HG03159 (cell line): ENCODE measurements around the gene CD82.

ENCODE experiments used
- ATAC-seq: cut with Tn5 transposase; IDR thresholded peaks from one replicate; pipeline ENCODE4 v1.9.1; 2021; ENCODE audit warnings: mild to moderate bottlenecking, moderate library complexity; ENCODE audit not compliant: unreplicated experiment

CD82 gene, protein sequence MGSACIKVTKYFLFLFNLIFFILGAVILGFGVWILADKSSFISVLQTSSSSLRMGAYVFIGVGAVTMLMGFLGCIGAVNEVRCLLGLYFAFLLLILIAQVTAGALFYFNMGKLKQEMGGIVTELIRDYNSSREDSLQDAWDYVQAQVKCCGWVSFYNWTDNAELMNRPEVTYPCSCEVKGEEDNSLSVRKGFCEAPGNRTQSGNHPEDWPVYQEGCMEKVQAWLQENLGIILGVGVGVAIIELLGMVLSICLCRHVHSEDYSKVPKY

DNA sequence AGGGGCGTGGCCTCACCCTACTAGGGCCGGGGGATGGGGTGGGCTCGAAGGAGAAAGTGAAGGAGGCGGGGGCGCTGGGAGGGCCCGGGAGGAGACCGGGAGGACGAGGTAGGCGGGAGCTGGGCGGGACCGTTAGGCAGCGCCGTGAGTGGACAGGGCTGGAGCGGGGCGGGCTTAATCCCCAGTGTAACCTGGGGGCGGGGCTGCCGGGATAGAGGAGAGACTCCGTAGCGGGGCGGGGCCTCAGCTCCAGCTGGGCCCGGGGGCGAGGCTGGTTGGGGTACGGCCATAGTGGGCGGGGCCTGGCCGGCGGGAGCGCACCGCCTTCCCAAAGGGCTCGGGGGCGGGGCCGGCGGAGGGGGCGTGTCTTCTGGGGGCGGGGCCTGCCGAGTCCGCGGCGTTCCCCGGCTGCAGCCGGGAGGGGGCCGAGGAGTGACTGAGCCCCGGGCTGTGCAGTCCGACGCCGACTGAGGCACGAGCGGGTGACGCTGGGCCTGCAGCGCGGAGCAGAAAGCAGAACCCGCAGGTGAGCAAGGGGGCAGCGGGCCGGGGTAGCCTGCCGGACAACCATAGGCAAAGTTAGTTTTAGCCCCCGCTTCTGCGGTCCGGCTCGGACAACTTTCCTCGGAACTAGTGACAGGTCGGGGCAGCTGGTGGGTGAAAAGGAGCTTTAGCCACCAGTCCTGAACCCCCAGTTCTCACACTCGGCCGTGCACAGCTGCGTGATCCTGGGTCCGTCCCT, at the start of gene CD82:
CD82 (plus strand) TSS at position 453 of the 742 bp plus-strand sequence. CDS start 29,000 bp downstream, outside the sequence.
- peak; percentile 72 for ATAC-seq

DNA sequence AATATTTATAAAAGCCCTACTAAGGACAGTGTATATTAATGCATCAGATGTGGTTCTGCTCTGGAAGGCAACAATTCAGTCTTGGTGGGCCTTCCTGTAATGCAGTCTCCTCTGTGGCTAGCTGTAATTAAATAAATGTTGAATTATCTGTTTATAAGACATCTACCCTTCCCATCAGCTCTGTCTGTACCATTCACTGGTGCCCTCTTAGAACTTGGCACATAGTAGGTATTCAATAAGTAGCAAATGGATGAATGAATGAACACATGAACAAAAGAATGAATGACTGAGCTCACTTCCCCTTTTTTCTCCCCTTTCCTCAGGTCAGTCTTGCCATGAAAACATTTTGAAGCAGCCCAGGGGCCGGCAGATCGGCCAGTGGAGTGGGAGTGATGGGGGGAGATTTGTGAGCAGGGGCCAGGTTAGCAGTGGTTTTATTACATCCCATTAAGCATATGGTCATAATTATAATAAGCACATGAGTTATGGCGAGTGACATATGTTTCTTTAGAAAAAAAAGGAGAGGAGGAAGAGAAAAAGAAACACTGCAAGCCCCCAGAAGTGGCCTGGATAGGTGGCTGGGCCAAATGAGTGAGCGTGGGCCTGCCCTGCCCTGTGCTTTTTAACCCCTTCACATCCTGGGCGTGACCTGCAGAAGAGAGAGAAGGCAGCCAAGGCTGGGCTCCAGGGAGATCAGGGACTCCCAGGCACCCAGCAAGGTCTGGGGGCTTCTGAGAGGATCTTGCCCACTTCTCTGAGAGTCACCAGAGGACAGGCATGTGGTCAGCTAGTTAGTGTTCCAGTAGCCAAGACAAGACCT, 48.6 kb upstream of the CD82 start:
- ATAC-seq, result no peak

DNA sequence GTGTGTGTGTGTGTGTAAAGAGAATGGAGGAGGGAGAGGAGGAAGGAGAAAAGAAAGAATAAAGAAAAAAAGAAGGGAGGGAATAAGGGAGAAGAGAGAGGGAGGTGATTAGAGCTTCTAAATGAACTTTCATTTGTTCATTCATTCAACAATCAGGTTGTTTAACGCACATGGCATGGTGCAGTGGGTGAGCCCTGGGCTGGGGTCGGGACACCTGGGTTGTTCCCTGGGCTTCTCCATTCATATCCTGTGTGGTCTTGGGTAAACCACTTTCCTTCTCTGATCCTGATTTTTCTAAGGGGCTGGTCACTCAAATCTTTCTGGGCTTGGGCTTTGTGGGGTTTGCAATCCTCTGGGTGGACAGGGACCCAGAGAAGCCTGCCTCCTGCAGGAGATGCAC, 47.9 kb upstream of the CD82 start:
- no peak for ATAC-seq

DNA sequence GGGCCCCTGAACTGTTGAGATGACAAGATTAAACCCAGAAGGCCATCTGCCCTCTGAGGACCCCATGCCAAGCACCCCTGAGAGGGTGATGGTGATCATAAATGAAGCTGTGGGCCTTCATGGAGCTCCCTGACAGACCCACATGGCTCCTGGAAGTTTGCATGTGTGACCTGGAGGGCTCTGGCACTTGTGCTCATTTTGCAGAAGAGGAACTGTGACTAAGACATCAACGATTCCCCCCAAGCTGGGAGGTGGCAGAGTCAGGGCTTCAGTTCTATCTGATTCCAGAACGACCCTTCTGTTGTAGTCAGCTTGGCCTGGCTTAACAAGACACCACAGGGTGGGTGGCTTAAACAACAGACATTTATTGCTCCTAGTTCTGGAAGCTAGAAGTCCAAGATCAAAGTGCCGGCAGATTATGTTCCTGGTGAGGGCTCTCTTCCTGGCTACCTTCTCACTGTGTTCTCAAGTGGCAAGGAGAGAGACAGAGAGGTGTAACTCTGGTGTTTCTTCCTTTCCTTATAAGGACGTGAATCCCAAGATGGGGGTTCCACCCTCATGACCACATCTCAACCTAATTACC, 46.4 kb upstream of the CD82 start:
- ATAC-seq, result no peak

DNA sequence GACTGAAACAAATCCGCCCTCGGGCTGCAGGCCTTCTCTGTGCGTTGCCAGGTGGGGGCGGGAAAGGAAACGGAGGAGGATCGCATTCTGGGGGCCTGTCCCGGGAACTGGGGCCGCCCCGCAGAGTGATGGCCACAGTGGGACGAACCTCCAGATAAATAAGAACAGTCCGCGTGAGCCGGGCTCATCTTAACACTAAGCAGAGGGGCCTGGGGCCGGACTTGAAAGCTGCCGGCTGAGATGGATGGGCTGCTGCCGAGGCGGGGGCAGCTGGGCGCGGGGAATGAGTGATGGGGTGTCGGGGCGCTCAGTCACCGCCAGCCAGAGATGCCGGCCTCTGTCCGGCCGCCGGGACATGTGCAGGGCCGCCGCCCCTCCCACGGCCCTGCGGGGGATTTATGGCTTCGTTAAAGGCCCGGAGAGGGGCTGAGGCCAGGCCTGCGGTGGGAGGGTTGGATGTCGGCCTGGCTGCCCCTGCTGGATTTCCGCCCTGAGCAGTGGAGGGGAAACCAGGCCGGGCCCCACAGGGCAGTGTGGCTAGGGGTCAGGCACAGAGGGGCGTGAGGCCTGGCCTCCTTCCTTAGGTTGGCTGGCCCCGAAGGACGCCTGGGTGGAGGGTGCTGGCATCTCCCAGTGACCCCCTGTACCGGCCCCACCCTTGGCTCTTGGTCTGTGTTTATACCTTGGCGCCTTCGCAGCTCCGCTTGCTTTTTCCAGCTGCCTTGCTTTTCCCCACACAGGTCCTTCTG, 45.3 kb upstream of the CD82 start:
- no peak for ATAC-seq

DNA sequence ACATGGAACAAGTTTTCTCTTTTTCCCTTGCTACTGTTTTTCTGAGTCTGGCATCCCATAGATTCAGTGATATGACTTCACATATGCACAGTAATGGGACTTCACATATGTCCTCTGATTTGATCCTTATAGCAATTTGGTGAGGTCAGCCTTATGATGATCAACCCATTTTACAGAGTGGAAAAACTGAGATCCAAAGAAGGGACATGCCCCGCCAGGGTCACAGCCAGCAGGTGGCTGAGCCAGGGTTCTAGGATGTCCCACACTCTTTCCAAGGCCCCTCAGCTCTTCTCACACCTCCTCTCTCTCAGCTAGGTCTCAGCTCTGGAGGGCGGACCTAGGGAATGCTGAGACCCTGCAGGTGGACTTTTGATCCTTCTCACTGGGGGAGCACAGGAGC, 44.3 kb upstream of the CD82 start:
- no peak for ATAC-seq

DNA sequence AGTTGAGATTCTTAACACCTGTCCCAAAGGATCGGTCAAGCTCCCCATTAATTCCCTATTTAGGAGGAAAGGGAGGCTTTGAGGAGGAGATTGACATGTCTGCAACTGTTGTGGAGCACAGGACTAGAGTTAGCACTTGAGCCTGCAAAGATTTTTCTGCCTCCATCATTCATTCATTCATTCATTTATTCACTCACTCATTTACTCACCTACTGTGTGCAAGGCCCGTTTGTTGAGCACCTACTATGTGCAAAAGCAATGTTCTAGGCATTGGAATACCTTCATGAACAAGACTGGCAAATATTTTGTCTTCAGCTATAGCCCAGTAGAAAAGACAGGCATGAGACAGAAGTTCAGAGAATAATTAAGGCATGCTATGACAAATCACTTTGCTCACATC, 43.2 kb upstream of the CD82 start:
- no peak for ATAC-seq

DNA sequence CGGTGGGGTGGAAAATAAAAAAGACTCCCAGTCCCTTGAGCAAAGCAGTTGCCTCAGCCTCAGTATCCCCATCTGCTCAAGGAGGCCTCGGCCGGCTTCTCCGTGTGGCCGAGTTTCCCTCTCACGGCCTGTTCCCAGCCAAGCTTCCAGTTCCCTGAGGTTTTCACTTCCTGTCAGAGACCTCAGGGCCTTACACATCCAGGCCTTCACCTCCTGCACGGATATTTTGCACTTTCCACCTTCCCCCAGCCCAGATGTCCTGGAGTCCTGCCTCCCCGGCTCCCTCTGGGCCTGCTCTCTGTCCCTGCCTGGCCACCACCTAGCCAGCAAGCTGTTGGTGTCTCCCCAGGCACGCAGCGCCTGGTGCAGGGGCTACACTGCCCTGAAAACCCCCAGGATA, 41.1 kb upstream of the CD82 start:
- ATAC-seq, result no peak

DNA sequence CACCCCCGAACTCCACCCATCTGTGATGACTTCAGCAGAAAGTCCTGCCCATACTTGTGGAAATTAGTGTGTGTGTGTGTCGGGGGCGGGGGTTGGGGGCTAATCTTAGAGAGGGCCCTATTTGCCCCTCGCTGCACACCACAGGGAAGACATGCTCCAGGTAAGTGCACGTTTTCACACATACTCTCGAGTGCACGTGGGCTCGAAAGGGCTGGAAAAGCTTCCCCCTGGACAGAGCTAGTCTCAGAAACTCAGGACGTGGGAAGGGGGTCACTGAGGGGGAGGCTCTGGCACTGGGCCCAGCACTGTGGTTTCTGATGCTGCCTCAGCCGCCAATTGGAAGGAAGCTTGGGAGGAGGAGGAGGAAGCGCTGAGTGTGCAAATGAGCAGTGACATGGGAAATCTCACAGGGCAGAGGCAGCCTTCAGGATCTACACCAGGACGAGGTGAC, 40.7 kb upstream of the CD82 start:
- no peak for ATAC-seq

DNA sequence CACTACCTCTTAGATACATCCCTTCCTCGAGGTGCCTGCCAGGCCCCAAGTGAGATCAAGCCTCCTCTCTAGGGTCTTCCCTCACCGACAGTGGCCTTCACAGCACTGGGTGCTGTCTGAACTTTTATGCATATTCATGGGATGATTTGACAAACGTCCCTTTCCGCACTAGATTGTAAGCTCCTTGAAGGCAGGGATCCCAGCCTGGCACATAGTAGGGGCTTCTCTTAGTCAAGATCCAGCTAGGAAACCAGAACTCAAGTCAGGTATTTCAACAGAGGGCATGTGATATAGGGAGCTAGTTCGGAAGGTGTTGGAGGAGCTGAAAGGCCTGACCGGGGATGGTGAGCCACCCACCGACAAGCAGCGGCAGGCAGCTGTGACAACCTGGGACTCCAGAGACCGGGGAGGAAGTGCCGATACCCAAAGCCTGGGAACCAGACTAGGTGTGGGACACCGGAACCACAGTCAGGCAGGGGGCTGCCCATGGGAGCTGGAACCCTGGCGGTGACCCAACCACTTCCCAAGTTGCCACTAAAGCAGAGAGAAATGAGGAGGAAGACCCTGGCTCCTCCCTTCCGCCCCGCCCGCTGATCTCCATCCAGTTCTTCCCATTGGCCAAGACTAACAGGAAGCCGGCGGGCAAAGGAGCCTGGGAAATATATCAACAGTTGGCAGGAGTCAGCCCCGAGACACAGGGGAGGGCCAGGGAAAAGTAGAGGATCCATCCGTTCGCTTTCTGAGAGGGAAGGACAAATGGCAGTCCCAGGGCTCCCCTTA, 39.8 kb upstream of the CD82 start:
- no peak for ATAC-seq

DNA sequence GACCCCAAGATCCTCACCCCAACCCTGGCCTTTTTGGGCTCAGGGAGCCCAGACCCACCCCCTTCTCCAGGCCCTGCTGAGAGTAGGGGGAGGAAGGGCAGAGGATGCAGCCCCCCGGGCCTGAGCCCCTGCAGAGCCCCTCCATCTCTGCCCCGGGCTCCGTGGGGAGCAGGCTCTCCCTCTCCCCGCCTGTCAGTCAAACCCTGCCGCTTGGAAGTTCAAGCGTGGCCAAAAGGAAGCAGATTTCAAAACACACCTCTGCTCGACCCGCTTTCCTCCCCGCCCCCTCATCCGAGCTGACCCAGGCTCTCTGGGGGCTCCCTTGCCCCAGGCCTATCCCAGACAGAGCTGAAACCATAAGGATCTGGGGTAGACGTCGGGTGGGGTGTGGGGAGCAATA, 39.0 kb upstream of the CD82 start:
- ATAC-seq, result no peak

DNA sequence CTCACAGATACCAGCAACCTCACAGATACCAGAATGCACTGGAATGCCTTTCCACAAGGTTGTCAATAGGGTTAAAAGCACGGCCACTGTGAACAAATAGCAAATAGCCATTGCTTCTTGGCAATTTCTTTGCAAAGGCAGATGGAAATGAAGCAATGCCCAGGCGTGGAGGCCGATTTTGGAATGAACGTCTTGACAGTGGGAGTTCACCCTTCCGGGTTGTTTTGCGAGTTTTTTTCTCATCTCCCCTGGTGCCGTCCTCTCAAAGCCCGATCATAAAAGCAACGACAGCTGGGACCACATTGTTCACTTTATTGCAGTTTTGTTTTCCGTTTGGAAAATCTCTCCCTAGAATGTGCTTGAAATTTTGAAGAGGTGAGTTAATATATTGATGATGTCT, 38.0 kb upstream of the CD82 start:
- ATAC-seq, result no peak

DNA sequence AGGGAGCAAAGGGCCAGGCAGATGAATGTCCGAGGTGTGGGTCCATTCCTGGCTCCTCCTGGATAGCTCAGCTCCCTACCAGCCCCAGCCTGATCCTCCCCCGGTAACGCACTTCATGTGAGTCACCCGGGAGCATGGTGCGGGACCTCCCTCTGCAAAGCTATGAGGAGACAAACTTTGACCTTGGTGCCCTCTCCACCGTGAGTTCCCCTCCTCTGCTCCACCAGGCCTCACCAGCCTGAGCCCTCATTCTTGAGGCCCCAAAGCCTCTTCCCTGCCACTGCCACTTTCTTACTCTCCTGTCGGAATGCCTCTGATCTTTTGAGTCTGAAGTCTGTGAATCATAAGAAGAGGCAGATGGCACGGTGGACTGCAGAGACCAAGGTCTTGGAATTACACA, 37.4 kb upstream of the CD82 start:
- ATAC-seq, result no peak

DNA sequence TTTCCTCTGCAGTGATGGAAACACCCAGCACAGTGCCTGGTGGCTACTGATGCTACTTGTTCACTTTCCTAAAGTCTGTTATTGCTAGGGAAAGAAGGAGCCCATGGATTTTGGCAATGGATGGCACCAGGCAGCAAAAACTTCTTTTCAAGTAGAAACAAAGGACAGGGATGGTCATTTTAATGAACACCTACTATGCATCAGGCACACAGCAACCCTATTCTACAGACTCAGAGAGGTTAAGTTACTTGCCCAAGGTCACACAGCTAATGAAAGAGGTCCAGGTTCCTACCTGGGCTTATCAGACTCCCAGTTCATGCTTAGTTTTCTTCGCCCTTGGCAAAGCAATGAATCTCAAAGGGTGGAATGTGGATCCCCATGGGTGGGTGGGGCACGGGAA, 36.9 kb upstream of the CD82 start:
- no peak for ATAC-seq

DNA sequence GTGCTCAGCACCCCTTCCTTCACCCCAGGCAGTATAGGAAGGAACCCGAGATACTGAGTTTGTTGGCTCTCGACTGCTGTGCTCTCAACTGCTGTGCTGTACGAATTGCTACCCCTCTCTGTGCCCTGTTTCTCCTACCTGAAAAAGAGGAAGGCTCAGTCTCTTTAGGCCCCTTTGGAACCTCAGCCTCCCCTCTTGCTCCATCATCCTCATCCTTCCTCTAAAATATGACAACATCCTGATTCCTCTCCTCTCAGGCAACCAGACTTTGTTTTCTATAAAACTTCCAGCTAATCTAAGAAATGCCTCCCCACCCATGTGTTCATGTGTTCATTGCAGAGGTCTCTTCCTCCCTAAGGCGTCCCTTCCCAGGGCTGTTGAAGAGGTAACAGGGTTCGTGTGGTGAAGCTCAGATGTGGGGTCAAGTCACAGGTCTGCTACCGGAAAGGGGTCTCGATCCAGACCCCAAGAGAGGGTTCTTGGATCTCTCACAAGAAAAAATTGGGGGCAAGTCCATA, 35.5 kb upstream of the CD82 start:
- no peak for ATAC-seq

DNA sequence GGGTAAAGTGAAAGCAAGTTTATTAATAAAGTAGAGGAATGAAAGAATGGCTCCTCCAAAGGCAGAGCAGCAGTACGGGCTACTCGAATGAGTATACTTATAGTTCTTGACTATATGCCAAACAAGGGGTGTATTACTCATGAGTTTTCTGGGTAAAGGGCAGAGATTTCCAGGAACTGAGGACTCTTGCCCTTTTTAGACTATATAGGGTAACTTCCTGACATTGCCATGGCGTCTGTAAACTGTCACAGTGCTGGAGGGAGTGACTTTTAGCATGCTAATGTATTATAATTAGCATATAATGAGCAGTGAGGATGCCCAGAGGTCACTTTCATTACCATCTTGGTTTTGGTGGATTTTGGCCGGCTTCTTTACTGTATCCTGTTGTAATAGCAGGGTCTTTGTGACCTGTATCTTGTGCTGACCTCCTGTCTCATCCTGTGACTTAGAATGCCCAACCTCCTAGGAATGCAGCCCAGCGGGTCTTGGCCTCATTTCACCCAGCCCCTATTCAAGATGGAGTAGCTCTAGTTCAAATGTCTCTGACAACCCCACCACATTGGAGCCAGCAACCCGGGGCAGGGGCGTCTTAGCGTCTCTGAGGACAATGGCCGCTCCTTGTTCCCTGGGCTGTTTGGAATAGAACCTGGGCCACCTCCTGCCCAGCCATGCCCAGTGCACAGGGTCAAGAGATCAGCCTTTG, 34.9 kb upstream of the CD82 start:
- no peak for ATAC-seq

DNA sequence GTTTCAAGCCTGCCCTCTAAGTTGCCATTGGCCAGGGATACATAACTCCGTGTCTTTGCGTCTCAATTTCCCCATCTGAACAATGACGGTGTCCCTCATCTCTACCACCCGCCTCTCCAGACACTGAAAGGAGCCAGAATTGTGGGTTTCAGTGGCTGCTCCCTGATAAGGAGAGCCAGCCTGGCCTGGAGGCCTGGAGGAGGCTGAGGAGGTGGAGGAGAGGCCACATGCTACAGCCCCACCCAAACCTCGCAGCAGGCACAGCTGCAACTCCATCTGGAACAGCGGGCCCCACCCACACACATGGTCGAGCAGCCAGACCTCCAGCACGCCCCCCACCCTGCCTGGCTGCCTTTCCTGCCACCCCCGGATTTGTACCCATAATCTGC, 34.4 kb upstream of the CD82 start:
- no peak for ATAC-seq

DNA sequence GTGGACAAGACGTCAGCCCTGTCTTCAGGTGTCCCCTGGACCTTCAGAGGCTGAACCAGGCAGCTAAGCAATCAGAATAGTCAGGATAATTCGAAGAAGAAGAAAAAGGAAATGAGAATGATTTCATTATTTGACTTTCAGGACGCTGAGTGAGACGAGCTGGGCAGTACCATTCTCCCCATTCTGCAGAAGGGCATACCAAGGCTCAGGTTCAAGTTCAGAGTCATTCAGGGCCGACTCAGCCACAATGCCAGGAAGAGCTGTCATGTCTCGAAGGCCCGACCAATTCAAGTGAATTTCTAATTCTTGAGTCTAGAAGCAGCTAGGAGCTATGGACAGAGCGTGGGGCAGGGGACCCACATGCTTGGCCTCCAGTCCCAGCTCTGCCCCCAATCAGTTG, 33.8 kb upstream of the CD82 start:
- ATAC-seq, result no peak

DNA sequence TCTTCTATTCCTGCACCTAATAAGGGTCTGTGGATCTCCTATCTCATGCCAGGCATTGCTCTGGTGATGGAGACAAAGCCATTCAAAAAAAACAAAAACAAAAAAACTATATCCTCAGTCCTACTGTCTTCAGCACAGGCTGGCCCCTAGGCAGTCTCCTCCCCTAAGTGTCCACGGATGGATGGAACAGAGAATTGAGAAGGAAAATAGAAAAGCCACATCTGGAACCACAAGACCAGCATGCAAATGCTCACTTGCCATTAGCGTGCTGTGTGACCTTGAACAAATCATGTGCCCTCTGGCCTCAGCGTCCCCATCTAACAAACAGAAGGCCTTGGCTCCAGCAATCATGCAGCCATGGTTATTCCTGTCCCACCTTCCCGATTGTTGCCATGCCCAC, 32.7 kb upstream of the CD82 start:
- ATAC-seq, result no peak
